ENCODE measurements around the gene AGAP1. TPM values are rescaled to one million over a fixed set of nuclear protein-coding genes. Genes with fewer than 3 reads are reported as not detected.

AGAP1 gene
- total and polyA plus RNA-seq, 9 donors, result 5.7 to 32.2 (median 20.2) TPM

- Histone ChIP-seq H3K4me1 (ENCODE audit: insufficient read depth) (peaks cover 3% of the 10 kb centered on the region), H3K27me3 (no peaks in the 10 kb centered on the region), H3K4me3 (no peak overlapping the region), H3K27ac (no peak overlapping the region), H3K36me3 (no peaks in the 10 kb centered on the region), H3K9me3 (no peaks in the 10 kb centered on the region)
- DNase-seq, result no peak
- intact Hi-C loops (cut with DNase I), result no loop called here
- TF ChIP-seq CTCF (IDR thresholded peaks at IDR 0.05) (no peak), EP300 (IDR thresholded peaks at IDR 0.05) (no peak), POLR2A (IDR thresholded peaks at IDR 0.05) (no peak)
- 95 to 97% (median 96%) methylated on average over 10 of the region's 10 CpGs for WGBS, 3 donors
Observed at GRCh38 chr2:235678712-235679111, 184.9 kb downstream of the AGAP1 start.

DNA sequence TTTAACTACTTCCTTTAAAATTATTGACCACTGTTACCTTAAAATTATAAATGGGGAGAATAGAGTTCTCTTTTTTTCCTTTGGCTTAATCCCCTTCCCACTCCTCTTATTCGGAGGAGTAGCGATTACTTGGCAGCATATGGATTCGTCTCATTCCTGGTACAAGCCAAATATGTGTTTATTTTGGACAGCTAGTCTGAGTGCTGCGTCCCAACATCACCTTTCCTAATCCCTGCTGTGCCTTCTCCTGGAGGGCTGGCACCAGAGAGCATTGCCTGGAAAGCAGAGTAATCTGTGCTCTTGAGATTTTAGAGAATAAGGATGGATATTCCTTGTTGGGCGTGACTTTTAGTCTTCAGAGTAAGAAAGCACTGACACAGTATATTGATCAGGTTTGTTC, 185.6 kb downstream of the AGAP1 start:
- TF ChIP-seq POLR2A (IDR thresholded peaks at IDR 0.05), result no peak
- no peak for TF ChIP-seq CTCF (IDR thresholded peaks at IDR 0.05)
- no peak for TF ChIP-seq EP300 (IDR thresholded peaks at IDR 0.05)
- no peaks in the 10 kb centered on the region for H3K9me3 ChIP-seq
- H3K36me3 ChIP-seq, result no peaks in the 10 kb centered on the region
- DNase-seq, result no peak
- no peak overlapping the region for H3K27ac ChIP-seq
- H3K4me1 ChIP-seq (ENCODE audit: insufficient read depth), result peaks cover 3% of the 10 kb centered on the region
- no peaks in the 10 kb centered on the region for H3K27me3 ChIP-seq
- intact Hi-C loops (cut with DNase I), result no loop called here
- no peak overlapping the region for H3K4me3 ChIP-seq
- WGBS, 3 donors, result 32 to 37% (median 35%) methylated on average over 5 of the region's 5 CpGs

DNA sequence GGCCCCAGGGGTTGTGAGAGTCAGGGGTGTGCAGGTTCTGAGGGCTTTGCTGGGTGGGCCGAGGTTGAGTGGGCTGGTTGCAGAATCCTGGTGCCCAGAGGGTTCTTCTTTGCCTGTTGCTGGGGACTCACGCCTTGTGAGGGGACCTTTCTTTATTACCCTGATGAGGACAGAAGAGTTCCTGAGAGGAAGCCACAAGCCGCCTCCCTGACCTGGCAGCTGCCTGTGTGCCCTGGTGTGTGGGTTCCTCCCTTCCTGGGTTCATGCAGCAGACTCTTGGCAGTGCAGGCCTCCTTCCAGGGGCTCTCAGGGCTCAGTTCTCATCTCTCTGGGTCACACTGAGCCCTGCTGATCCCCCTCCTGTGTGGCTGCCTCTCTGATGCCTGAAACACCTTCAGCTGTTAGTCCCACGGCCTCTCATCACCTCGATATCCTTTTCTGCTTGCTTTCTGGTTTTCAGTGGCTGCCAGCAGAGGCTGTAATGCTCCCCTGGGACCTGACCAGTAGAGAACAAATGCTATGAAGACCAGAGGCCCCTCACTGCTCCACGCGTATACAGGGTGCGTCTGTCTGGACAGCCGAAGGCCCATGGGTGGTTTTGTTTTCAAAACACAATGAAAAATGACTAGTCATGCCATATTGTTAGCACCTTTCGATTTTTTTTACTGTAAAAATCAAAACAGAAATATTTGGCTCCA, 191.3 kb downstream of the AGAP1 start:
- no peak for TF ChIP-seq EP300 (IDR thresholded peaks at IDR 0.05)
- TF ChIP-seq CTCF (IDR thresholded peaks at IDR 0.05), result no peak
- TF ChIP-seq POLR2A (IDR thresholded peaks at IDR 0.05), result no peak
- no peak overlapping the region for H3K4me3 ChIP-seq
- no peak for DNase-seq
- no peaks in the 10 kb centered on the region for H3K9me3 ChIP-seq
- 84 to 88% (median 84%) methylated on average over 10 of the region's 10 CpGs for WGBS, 3 donors
- H3K27me3 ChIP-seq, result no peaks in the 10 kb centered on the region
- H3K36me3 ChIP-seq, result no peaks in the 10 kb centered on the region
- H3K4me1 ChIP-seq (ENCODE audit: insufficient read depth), result peaks cover 1% of the 10 kb centered on the region
- H3K27ac ChIP-seq, result no peak overlapping the region
- intact Hi-C loops (cut with DNase I), result no loop called here

DNA sequence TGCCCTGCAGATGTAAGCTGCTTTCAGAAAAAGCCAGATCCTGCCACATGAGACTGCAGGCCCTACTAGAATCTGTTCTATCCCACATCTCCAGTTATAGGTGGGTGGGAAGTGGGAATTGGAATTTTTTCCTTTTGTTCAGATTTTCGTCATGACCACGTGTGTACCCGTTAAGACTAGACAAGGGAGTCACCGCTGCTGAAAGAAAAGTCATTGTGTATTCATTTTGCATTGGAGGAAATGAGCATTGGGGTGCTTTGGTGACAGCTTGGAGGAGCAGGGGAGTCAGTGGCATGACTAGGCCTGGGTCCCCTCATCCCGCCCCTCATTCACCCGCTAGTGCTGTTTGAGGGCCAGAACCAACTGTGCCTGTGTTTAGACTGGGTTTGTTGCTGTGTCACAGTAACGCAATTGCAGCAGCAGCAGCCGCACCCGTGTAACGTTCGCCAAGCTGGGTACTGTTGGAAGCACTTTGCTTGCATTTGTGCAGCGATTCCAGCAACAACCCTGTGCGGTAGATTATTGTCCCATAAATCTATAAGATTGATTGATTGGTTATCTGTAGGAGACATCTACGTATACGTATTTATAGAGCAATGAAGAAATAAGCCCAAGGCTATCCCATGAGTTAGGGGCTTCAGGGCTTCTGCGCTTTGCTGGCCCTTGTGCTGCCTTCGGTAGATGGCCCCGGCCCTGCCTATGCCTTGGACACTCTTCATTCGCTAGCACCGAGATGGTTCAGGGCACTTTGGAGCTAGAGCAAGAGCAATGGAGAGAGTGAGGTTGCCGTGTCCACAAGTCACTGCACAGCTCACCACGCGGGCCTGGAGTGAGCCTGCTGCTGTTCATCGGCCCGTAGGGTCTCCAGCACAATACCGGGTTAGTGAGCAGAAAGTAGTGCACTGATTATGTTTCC, 194.9 kb downstream of the AGAP1 start:
- no peaks in the 10 kb centered on the region for H3K9me3 ChIP-seq
- TF ChIP-seq CTCF (IDR thresholded peaks at IDR 0.05) (no peak), EP300 (IDR thresholded peaks at IDR 0.05) (no peak)
- DNase-seq, result no peak
- H3K4me3 ChIP-seq, result no peak overlapping the region
- H3K4me1 ChIP-seq (ENCODE audit: insufficient read depth), result no peaks in the 10 kb centered on the region
- H3K36me3 ChIP-seq, result no peaks in the 10 kb centered on the region
- WGBS, 3 donors, result 94 to 96% (median 95%) methylated on average over 26 of the region's 26 CpGs
- H3K27ac ChIP-seq, result no peak overlapping the region
- intact Hi-C loops (cut with DNase I), result no loop called here
- H3K27me3 ChIP-seq, result no peaks in the 10 kb centered on the region
